Measurements from ENCODE around the gene SHISA3. TPM values are rescaled to one million over a fixed set of nuclear protein-coding genes. Genes with fewer than 3 reads are reported as not detected.

SHISA3 gene
- total and polyA plus RNA-seq, 2 of the 8 experiments (the other 6 are each of a cell fraction or from before 2014, with no cell fraction given) = 2.0 to 9.3 TPM

GRCh38 chr4:42352049-42352448, 45.2 kb upstream of the SHISA3 start:
- Histone ChIP-seq H3K9ac (replicated peaks in 1 of 4; ENCODE audit: extremely low read depth in 1 of 4, low read depth in 3 of 4, low read length in 3 of 4) (no peak overlapping the region), H4K8ac (ENCODE audit: extremely low read depth, insufficient read depth, low read length) (no peak overlapping the region), H3K4me2 (ENCODE audit: insufficient read depth in 1 of 2, low read depth in 2 of 2, low read length in 2 of 2) (no peak overlapping the region), H2BK15ac (ENCODE audit: low read length) (no peak overlapping the region), H3K27me3 (replicated peaks in 1 of 4; ENCODE audit: control insufficient read depth in 3 of 4, extremely low read depth in 1 of 4, insufficient read depth in 3 of 4, low read length in 3 of 4) (no peaks in the 10 kb centered on the region), H3K14ac (ENCODE audit: insufficient read length) (no peak overlapping the region), H3K4ac (replicated peaks; ENCODE audit: insufficient read length, low read depth, low read length) (no peak overlapping the region), H3K4me1 (replicated peaks in 1 of 4; ENCODE audit: control insufficient read depth in 3 of 4, insufficient read depth in 4 of 4, low read length in 3 of 4) (no peaks in the 10 kb centered on the region), H3K56ac (replicated peaks; ENCODE audit: insufficient read length, low read depth, low read length) (no peak overlapping the region), H3K23me2 (ENCODE audit: low read depth, low read length) (no peaks in the 10 kb centered on the region), H3K27ac (ENCODE audit: low read depth, low read length) (no peak overlapping the region), H3K9me3 (ENCODE audit: insufficient read depth in 2 of 2, low read depth in 1 of 2, low read length in 1 of 2) (no peaks in the 10 kb centered on the region), H4K91ac (replicated peaks; ENCODE audit: insufficient read length, low read length) (no peak overlapping the region), H3K79me2 (ENCODE audit: control insufficient read depth in 1 of 2, insufficient read depth in 2 of 2, low read length in 2 of 2) (no peaks in the 10 kb centered on the region), H2BK20ac (ENCODE audit: low read length) (no peak overlapping the region), H3K36me3 (ENCODE audit: control insufficient read depth in 2 of 4, insufficient read depth in 4 of 4, low read length in 3 of 4) (no peaks in the 10 kb centered on the region), H4K20me1 (replicated peaks in 1 of 2; ENCODE audit: control insufficient read depth in 1 of 2, insufficient read depth in 2 of 2, low read length in 2 of 2) (no peaks in the 10 kb centered on the region), H2BK12ac (ENCODE audit: low read depth, low read length) (no peak overlapping the region), H4K5ac (ENCODE audit: insufficient read length, low read depth, low read length) (no peak overlapping the region), H3K79me1 (ENCODE audit: low read depth, low read length) (no peaks in the 10 kb centered on the region), H3K18ac (ENCODE audit: extremely low read depth, low read length) (no peak overlapping the region), H3K4me3 (ENCODE audit: extremely low read depth in 1 of 4, insufficient read depth in 2 of 4, low read depth in 3 of 4, low read length in 4 of 4) (no peak overlapping the region), H3K23ac (ENCODE audit: insufficient read length) (no peak overlapping the region), H2AFZ (ENCODE audit: low read length) (no peak overlapping the region), H2BK120ac (replicated peaks; ENCODE audit: low read depth, low read length) (peak overlapping the region; percentile 59), H2BK5ac (ENCODE audit: low read depth, low read length) (no peak overlapping the region), H2AK5ac (ENCODE audit: low read depth, low read length) (no peak overlapping the region)
- 84% methylated on average over 3 of the region's 3 CpGs; no CpG with 5 or more reads in 1 of the 2 experiments for WGBS, 2 experiments (ENCODE audit: extremely low coverage in 1 of 2, insufficient coverage in 1 of 2, insufficient read length in 1 of 2, insufficient replicate concordance in 2 of 2, low coverage in 1 of 2, low lambda C conversion rate in 2 of 2, missing lambda C conversion rate in 1 of 2)
- POLR2A ChIA-PET (ENCODE audit: partially characterized antibody) = no interaction called here
- TF ChIP-seq JUN (IDR thresholded peaks at IDR 0.05; ENCODE audit: low read depth, low read length) = no peak
- TF ChIP-seq TAF7 (optimal IDR thresholded peaks at IDR 0.05; ENCODE audit: borderline replicate concordance, low read depth, low read length) = no peak
- TF ChIP-seq POLR2A (IDR thresholded peaks at IDR 0.05; ENCODE audit: control extremely low read depth in 1 of 2, low read depth in 2 of 2, low read length in 2 of 2) = no peak
- TF ChIP-seq, protein P1, sequence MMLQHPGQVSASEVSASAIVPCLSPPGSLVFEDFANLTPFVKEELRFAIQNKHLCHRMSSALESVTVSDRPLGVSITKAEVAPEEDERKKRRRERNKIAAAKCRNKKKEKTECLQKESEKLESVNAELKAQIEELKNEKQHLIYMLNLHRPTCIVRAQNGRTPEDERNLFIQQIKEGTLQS (IDR thresholded peaks at IDR 0.05; ENCODE audit: insufficient read depth, low read depth, low read length) = no peak
- TF ChIP-seq SRF (IDR thresholded peaks at IDR 0.05; ENCODE audit: low read depth, low read length) = no peak
- TF ChIP-seq TEAD4 (IDR thresholded peaks at IDR 0.05; ENCODE audit: low read depth, low read length) = no peak
- TF ChIP-seq EP300 (IDR thresholded peaks at IDR 0.05; ENCODE audit: borderline replicate concordance in 1 of 2, low read depth in 2 of 2, low read length in 2 of 2) = no peak
- no peak for TF ChIP-seq EZH2 (IDR thresholded peaks at IDR 0.05; ENCODE audit: low read depth, low read length, severe bottlenecking)
- no peak for TF ChIP-seq FOSL1 (IDR thresholded peaks at IDR 0.05; ENCODE audit: insufficient read depth, low read depth, low read length)
- TF ChIP-seq POLR2AphosphoS5 (IDR thresholded peaks at IDR 0.05; ENCODE audit: low read depth, low read length) = no peak
- TF ChIP-seq KDM1A (IDR thresholded peaks at IDR 0.05; ENCODE audit: borderline replicate concordance, low read length) = no peak
- FAIRE-seq = no peak
- DNase-seq (ENCODE audit: low read depth in 1 of 2, low spot score in 2 of 2) = no peak
- CTCF ChIA-PET (ENCODE audit: partially characterized antibody) = no interaction called here
